ENCODE data around the gene MRPS5.
A peak's percentile ranks its signal among the peaks of the same experiment; 100 is the strongest.
"Not testable (repeated sequence)": the region's sequence is repeated elsewhere in the genome, so short reads cannot be mapped to it uniquely, and the experiment has no call there.

MRPS5 gene

DNA sequence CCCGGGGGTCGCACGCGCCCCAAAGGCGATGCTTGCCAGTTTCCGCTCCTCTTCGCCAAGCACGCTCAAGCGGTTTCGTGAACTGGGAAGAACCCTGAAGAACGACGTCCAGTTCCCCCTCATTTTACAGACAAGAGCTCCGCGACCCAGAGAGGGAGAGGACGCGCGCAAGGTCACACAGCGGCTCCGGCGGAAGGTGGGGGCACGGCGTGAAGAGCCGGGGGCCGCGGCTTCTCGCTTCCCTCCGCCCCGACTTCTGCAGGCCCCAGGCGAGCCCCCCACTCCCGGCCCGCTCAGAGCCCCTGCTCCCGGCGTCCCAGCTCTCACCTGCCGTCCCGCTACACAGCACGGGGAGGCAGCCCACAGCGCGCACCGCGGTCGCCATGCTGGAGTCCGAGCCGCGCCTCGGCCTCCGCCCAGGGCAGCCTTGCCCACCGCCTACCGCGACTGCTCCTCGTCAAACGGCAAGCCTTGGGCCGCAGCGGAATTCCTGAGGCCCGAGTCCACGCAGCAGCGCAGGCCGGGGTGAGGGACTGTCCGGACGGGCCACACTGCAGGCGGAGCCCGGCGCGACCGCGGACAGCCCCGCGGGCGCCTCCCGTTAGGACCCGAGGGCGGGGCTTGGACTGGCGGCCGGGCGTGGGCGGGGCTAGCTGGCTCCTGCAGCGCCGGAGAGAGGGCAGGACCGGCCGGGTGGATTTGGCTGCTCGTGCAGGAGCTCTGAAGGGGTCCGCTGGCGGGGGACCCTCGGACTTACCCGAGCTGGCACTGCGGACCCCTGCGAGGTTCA, at the start of gene MRPS5:
MRPS5 (minus strand) TSS at position 402 of the 790 bp plus-strand sequence; CDS start at position 385, 17 bp downstream.
- DNase-seq: peak; percentile 89

DNA sequence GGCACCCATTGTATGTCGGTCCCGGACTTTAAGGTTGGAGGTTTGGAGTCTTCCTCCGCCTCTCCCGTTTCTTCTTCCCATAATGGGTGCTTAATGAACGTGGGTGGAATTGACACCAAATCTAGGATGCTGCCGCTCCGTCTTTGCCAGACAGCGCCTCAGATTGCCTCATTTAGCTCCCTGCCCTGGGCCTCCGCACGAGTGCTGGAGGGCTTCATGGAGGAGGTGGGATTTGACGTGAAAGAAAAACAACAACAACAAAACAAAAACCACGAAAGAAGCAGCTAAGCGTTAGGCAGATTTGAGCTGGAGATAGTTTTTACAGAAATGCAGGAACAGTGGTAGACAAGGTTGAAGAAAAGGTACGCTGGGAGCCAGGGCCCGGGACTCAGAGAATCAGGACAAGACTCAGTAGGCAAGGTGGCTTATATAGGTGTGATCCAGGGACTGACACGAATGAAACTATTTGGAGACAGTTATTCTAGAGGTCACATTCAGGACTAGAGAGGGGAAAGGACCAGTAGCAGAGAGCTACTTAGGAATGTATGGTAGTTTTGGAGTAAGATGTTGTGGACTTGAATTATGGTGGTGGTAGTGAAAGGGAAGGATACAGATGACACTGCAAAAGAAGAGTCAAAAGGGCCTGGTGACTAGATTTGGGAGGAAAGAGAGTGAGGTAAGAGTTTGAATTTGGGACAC, 44.6 kb upstream of the MRPS5 start:
- no peak for DNase-seq

DNA sequence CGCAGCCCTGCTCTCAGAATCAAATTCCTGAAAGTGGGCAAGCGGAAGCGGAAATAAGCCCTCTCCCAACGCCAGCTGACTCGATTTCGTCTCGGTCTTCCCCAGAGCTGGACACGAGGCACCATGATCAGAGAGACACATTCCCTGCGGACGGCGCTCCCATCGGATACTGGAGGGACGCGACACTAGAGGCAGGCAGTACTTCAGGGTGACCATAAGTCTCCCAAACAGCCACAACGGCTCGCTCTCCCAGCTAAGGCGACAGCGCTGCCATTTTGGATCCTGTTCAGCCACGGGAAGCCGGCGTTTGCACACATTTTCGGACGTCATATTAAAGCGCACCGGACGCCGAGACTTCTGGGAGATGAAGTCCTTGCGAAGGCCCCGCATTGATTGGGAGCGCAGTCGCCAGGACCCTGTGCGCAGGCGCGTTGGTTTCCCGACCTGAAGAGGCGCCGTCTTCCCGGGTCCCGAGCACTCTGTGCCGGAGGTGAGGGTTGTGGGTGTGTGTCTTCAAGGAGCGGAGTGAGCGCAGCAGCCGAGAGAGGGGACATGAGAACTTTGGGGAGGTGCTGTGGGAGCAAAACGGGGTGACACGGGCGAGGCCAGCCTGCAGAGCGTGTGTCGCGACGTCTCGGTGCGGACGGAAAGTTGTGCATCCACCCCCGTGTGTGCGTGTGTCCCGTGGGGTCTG, 43.9 kb upstream of the MRPS5 start, which contains the start of gene ZNF2:
ZNF2 (plus strand) TSS at position 439 of the 694 bp plus-strand sequence. CDS start 10,418 bp downstream, outside the sequence.
- peak; percentile 98 for DNase-seq

DNA sequence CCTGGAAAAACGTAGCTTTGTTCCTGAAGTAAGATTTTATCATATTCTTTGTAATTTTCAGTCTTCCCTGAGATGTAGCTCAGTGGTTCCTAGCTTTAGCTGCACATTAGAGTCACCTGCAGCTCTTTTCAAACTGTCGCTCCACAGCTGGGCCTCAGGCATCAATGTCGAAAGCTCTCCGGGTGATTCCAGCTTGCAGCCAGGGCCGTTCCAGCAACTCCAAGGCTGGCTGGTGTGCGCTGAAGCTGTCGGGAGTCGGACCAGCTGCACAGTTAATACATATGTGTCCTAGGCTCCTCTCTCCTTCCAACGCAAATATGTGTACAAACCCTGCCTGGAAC, 43.4 kb upstream of the MRPS5 start:
- no peak for DNase-seq

DNA sequence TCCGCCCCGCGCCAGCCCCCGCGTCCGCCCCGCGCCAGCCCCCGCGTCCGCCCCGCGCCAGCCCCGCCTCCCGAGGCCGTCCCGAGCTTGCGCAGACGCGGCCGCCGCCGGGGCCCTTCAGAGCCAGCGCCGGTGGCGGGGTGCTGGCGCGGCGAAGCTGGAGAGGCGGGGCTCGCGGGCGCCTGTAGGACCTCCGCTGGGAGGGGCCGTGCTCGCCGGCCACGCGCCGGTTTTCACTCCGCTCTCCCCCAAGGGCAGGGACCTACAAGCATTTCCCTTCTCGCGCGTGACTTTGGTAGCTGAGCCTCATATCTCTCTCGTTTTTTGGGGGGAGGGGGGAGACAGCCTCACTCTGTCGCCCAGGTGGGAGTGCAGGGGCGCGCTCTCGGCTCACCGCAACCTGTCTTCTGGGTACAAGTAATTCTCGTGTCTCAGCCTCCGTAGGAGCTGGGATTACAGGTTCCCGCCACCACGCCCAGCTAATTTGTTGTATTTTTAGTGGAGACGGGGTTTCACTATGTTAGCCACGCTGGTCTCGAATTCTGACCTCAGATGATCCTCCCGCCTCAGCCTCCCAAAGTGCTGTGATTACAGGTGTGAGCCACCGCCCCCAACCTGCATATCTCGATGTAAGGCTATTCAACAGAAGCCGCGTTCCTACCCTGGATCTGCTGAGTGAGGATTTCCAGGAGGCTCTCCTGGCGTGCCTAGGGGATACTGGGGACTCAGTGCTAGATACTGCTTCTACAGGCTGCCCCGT, 38.3 kb upstream of the MRPS5 start, which contains the start of gene ZNF514:
ZNF514 (minus strand) TSS at position 159 of the 760 bp plus-strand sequence. CDS start 6,595 bp downstream, outside the sequence.
- peak; percentile 79 for DNase-seq

DNA sequence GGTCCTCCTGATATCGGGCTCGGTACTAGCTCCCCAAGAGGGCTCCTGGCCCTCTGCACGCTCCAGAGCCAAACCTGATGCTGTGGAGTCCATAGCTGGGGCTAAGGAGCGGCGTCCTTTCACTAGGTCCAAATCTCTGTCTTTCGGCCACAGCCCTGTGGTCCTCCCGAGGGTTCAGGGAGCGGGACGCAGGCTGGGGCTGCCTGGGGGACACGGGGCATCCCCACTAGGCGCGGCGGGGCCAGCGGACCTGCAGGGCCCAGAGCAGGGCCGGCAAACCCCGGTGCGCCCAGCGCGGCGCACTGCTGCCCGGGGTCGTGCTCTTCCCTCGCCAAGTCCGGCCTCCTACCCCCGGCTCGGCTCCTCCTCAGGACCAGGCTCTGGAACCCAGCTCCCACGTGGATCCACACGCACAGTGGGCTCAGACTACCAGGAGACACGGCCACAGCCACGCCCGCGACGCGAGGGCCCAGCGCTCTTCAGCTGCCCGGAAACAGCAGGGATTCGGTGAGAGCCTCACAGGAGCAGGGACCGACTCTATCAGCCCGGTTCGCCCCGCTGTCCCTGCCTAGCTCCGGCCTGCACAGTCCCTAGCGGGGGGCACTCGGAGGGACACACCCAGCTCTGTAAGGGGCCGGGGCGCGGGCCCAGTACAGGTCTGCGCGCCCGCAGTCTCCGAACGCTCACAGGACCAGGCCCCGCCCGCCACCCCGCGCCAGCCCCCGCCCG, 37.4 kb upstream of the MRPS5 start:
- peak; percentile 23 for DNase-seq

DNA sequence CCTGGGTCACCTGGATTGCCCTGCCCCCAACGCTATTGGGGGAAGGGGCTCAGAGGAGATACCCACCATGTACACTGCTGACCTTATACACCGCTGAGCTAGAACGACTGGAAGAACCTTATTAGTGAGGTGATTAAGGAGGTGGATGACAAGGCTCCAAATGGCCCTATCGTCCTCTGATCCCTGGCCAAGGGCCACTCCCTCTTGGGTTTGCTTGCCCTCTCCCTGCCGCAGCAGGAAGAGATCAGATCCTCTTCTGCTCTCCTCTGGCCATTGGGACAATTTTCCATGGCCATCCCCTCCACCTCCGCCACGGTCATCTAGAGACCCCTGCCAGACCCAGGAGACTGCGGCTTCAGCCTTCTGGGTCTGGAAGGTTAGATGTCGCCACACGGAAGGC, 36.8 kb upstream of the MRPS5 start:
- DNase-seq: no peak

DNA sequence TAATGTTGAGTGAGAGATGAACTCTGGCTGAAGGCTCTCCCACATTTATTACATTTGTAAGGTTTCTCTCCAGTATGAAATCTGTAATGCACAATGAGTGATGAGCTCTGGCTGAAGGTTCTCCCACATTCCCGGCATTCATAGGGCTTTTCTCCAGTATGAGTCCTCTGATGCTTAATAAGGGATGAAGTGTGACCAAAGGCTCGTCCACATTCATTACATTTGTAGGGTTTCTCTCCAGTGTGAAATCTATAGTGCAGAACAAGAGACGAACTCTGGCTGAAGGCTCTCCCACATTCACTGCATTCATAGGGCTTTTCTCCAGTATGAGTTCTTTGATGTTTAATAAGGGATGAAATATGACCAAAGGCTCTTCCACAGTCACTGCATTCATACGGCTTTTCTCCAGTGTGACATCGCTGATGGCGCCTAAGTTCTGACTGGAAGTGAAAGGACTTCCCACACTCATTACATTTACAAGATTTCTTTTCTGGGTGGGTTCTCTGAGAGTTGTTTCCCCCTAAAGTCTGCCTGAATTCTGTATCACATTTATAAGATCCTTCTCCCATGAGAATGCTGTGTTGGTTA, 27.9 kb upstream of the MRPS5 start:
- no peak for DNase-seq

DNA sequence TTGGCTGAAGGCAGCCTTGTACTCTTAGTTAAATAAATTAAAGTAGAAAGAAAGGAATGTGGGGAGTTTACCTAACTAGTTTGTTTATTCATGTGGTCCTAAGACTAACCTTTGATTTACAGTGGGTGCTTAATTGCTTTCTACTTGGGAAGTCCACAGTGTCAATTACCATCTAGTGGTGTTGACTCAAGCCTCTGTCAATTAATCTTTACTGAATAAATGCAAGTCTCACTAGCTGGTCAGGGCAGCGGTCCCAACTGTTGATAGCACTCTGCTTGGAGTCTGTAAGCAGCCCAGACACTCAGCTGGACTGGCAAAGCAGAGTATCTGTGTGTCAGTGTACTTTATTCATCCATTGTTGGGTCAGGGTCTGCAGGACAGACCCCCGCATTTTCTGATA, 22.2 kb upstream of the MRPS5 start:
- no peak for DNase-seq

DNA sequence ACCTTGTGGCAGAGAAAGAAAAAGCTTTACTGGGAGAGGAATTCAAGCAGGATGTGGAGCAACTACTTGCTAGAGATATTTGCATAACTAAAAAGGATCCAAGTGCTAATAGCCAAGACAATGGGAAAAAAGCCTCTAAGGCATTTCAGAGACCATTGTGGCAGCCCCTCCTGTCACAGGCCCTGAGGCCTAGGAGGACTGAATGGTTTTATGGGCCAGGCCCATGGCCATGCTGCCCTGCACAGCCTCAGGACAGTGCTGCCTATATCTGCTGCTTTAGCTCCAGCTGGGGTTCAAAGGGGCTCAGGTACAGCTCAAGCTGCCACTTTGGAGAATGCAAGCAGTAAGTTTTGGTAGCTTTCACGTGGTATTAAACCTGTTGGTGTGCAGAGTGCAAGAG, 17.1 kb upstream of the MRPS5 start:
- DNase-seq: no peak

DNA sequence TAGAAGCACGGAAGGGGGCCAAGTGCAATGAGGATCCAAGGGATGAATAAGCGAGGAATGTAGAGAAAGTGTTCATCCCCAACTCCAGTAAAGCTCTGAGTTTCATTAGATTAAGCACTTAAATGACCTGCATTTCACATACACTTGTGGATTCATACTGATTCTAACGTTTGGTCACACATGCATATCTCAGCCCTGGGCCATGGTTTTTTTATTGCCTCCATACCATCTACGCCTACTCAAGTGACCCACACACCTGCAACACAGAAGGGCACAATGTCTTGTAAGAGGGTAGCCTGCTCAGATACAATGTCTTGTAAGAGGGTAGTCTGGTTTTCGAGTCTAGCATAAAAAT, 566 bp upstream of the MRPS5 start:
- no peak for DNase-seq

DNA sequence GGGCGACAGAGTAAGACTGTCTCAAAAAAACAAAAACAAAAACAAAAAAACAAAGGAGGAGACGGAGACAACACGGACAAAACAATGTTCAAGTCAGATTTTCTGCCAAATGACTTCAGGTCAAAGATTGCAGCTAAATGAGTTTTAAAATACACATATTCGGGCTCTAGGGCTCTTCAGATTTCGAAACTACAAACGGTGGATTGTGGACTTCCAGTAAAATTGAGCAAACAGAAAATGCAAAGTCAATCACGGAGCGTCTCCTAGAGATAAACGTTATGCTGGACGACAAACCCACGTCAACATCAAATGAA, 558 bp downstream of the MRPS5 start:
- DNase-seq: no peak

DNA sequence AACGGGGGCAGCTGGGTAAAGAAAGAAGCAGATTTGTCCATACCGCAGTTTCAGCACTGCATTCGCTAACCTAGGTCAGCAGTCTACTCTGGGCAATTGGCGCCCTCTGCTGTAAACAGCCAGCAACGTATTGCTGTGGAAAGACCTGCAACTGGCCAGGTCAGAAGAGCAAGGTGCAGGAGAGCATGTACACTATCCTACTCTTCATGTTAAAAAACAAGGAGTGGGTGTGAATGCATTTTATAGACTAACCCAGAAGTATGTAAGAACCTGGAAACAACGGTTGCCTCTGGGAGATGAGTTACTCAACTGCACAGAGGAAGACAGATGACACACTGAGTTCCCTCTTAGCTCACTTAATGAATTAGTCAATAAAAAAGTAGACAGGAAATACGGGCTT, 6.2 kb downstream of the MRPS5 start:
- DNase-seq: peak; percentile 74

DNA sequence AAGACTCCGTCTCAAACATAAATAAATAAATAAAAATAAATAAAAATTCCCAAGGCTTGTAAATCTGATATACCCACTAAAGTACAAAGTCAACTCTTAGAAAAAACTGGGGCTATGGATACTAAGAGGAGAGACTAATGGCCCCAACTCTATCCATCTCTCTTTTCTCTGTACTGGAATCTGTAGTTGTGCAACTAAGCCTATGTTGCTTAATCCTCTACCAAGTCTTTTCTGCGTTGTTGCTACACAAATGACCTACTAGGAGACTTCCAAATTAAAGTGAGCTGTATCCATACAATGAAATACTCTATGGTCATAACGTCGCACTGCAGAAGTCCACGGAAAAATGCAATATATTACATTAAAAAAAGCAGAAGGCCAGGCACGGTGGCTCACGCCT, 8.1 kb downstream of the MRPS5 start:
- no peak for DNase-seq

DNA sequence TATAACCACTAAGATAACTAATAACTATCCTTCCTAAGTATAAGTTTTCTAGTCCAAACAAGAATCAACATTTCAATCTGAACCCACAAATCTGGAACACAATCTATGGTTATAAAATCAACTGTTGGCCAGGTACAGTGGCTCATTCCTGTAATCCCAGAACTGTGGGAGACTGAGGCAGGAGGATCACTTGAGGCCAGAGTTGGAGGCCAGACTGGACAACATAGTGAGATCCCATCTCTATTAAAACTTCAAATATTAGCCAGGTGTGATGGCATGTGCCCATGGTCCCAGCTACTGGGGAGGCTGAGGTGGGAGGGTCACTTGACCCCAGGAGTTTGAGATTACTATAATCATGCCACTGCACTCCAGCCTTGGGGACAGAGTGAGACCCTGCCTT, 11.2 kb downstream of the MRPS5 start:
- DNase-seq: no peak

DNA sequence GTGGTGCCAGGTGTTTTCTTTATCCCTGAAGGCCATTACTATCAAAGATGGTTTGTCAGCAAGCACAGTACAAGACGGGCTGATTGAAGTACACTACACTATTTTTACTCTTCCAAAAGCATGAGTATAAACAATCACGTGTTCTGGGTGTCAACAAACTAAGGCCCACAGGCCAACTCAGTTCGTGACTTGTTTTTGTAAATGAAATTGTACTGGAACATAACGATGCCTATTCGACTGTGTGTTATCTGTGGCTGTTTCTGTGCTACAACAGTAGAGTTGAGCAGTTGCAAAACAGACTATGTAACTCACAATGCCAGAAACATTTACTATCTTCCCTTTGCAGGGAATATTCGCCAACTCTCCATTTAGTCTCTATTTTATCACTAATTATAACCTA, 12.3 kb downstream of the MRPS5 start:
- DNase-seq: no peak

DNA sequence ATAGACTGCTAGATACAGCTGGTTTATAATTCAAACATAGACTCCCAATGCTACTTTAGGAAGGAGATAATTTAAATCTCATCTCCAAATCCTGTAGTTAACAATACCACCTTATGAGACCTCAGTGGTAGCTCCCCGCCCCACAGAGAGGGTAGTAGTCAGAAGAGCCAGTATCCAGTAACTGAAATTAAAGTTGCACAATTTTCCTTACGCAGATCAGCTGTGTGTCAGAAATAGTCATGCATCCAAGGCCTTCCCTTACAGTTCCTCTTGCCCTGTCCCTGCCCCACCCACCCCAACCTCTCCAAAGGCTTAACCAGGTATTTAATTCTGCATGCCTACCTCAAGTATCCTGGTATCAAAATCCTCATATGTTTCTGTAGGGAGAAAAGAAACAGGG, 15.5 kb downstream of the MRPS5 start:
- no peak for DNase-seq

DNA sequence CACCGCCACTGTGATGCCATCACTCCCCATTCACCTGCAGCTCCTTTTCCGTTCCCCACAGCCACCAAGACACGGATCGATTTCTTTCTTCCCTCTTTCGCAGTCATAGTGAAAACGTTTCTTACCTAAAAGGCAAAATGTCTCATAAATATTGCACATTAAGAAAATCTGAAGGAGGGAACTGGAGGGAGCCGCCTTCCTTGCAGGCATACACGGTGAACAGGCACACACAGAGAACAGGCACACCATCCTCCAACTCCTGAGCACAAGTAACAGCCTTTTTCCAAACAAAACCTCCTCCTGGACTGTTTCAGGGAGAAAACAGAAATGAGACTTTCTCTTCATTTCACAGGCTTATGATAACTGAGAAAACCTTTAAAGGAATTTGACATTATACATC, 17.0 kb downstream of the MRPS5 start:
- no peak for DNase-seq

DNA sequence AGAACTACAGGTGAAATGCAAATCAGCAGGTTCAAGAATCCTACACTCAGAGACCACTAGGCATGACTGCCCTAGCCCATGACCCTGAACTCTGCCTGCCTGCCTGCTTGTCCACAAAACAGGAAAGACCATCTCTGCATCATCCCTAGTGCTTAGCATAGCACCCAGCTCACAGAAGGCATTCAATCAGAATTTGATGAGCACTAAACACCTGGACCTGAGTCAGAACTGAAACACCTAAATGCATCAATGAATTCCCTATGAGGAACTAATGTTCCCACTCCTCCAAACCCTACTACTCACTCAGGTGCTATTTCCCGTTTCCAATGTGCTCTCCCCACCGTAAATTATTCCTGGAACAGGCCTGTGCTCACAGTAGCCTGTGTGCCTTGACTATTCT, 21.7 kb downstream of the MRPS5 start:
- no peak for DNase-seq

DNA sequence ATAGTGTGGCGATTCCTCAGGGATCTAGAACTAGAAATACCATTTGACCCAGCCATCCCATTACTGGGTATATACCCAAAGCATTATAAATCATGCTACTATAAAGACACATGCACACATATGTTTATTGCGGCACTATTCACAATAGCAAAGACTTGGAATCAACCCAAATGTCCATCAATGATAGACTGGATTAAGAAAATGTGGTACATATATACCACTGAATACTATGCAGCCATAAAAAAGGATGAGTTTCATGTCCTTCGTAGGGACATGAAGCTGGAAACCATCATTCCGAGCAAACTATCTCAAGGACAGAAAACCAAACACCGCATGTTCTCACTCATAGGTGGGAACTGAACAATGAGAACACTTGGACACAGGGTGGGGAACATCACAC, 23.3 kb downstream of the MRPS5 start:
- not testable (repeated sequence) for DNase-seq

DNA sequence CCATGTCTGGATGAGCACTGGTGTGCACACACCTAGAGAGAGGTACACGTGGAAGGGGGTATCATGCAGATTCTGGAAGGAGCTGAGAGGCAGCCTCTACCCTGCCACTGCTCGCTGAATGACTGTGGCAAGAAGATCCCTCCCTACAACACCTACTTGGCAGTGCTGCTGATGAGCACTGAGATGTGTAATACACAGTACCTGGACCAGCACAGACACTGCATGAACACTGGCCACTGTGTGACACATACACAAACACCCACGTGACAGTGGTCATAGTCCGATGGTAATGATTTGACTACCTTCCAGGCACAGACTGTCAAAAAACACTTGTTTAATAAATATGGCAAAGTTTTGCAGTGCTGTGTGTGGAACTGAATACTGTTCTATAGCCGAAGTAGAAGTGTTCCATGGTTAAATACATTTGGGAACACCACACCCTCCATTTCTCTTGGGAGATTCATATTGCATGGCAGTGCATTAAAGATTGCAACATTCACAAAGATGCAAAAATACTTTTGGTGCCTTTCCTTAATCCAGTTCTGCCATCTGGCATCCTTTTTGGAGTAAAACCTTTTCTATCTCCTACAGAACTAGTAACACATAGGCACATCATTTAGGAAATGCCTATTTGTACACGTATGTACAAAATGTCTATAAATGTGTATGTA, 29.6 kb downstream of the MRPS5 start:
- DNase-seq: no peak

DNA sequence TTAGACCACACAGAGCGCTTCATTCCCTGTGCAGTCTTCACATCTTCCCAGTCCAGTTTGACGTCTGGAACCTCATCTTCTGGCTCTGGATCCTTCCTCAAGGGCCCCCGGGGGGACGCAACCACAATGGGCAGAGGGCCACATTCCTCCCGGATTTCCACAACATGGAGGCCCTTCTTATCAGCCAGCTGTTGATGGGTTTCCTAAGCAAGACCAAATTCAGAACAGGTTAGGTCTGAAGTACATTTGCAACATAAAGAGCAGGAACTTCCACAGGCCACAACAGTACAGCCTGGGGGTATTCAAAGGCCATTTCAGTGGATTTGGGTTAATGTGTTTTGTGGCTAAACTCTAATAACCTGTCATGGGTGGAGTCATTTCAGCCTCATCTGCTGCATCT, 34.2 kb downstream of the MRPS5 start:
- DNase-seq: no peak

Data from activated CD4-positive, alpha-beta T cell treated with anti-CD3 and anti-CD28 coated beads, Interleukin-10, Interleukin-2, amounts not matched to agents 100 ng/mL and 50 ng/mL, durations not matched to agents 16 hours and 8 hours (primary cell).